MM.1S (cell line): ENCODE data around the gene HAUS1.

ENCODE experiments used
- DNase-seq: peaks from one replicate; pipeline ENCODE4 v3.0.0-alpha.2; 2015
- H2AFZ ChIP-seq: fragments of 300-600 bp; sonication (generic); 2 replicates; pipeline ENCODE4 v1.6.0; 2016; ENCODE audit warnings: antibody characterized with exemption, low read length
- H3F3A ChIP-seq: fragments of 300-600 bp; sonication (generic); 2 replicates; pipeline ENCODE4 v1.6.1; 2016; ENCODE audit warnings: mild to moderate bottlenecking, antibody characterized with exemption, low read length, moderate library complexity, mixed read lengths; ENCODE audit not compliant: insufficient read depth
- H3K27ac ChIP-seq: fragments of 300-600 bp; sonication (generic); 2 replicates; pipeline ENCODE4 v1.5.1; 2016; ENCODE audit warnings: mild to moderate bottlenecking, low read length
- H3K27me3 ChIP-seq: fragments of 300-600 bp; sonication (generic); replicated peaks from 2 replicates; pipeline ENCODE4 v1.6.0; 2016; ENCODE audit warnings: low read length; ENCODE audit not compliant: insufficient read depth
- H3K36me3 ChIP-seq: fragments of 300-600 bp; sonication (generic); replicated peaks from 2 replicates; pipeline ENCODE4 v1.6.1; 2016; ENCODE audit warnings: mild to moderate bottlenecking, low read length, mixed read lengths; ENCODE audit not compliant: insufficient read depth
- H3K4me1 ChIP-seq: fragments of 300-600 bp; sonication (generic); 2 replicates; pipeline ENCODE4 v1.6.1; 2016; ENCODE audit warnings: low read length, mixed read lengths
- H3K4me2 ChIP-seq: fragments of 300-600 bp; sonication (generic); 2 replicates; pipeline ENCODE4 v1.6.0; 2016; ENCODE audit warnings: low read depth, low read length
- H3K4me3 ChIP-seq: fragments of 300-600 bp; sonication (generic); 2 replicates; pipeline ENCODE4 v1.5.1; 2016; ENCODE audit warnings: low read length, mixed read lengths
- H3K79me2 ChIP-seq: fragments of 300-600 bp; sonication (generic); 2 replicates; pipeline ENCODE4 v1.6.1; 2016; ENCODE audit warnings: mixed run types, low read length, mixed read lengths
- H3K9ac ChIP-seq: fragments of 300-600 bp; sonication (generic); 2 replicates; pipeline ENCODE4 v1.6.1; 2016; ENCODE audit warnings: low read length, mixed read lengths
- H3K9me2 ChIP-seq: fragments of 300-600 bp; sonication (generic); replicated peaks from 2 replicates; pipeline ENCODE4 v1.6.1; 2016; ENCODE audit warnings: mild to moderate bottlenecking, low read length, mixed read lengths; ENCODE audit not compliant: insufficient read depth
- H3K9me3 ChIP-seq: fragments of 300-600 bp; sonication (generic); replicated peaks from 2 replicates; pipeline ENCODE4 v1.6.1; 2016; ENCODE audit warnings: mild to moderate bottlenecking, low read length, mixed read lengths; ENCODE audit not compliant: insufficient read depth
- H4K20me1 ChIP-seq: fragments of 300-600 bp; sonication (generic); 2 replicates; pipeline ENCODE4 v1.6.1; 2016; ENCODE audit warnings: mild to moderate bottlenecking, low read length, moderate library complexity, mixed read lengths; ENCODE audit not compliant: insufficient read depth
- EZH2 ChIP-seq: fragments of 300-600 bp; sonication (generic); optimal IDR thresholded peaks from 2 replicates; pipeline ENCODE3; 2017; ENCODE audit warnings: low read depth, mild to moderate bottlenecking, antibody characterized with exemption, low read length, mixed read lengths
- EZH2phosphoT487 ChIP-seq: fragments of 300-600 bp; sonication (generic); IDR thresholded peaks from 2 replicates; pipeline ENCODE4 v1.6.1; 2018; ENCODE audit warnings: antibody characterized with exemption, low read length
- TF ChIP-seq, protein P1 (sequence below): fragments of 300-600 bp; sonication (generic); IDR thresholded peaks from 2 replicates; pipeline ENCODE4 v1.5.1; 2016; ENCODE audit warnings: antibody characterized with exemption, low read length, mixed read lengths

HAUS1 gene

DNA sequence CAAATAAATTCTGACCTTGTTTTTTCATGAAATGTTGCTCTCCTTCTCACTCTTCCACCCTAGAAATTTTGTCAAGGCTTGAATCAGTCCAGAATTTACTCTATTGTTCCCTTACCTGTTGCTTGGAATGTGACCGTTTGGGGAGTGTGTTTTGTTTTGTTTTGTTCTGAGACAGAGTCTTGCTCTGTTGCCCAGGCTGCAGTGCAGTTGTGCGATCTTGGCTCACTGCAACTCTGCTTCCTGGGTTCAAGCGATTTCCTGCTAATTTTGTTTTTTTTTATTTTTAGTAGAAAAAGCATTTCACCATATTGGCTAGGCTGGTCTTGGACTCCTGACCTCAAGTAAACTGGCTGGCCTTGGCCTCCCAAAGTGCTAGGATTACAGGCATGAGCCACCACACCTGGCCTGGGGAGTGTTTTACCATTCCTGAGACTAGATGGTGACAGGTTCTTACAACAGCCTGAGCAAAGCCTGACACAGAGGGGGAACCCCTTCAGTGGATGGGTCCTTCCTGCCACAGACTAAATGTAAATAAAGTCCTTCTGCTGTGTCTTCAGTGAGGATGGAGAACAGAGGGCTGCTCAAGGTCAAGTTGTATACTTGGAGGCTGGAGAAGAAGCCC is 52.0 kb downstream of the HAUS1 start:
- no peaks in the 10 kb centered on the region for H3K36me3 ChIP-seq
- H3K4me1 ChIP-seq: peaks cover 18% of the 10 kb centered on the region
- TF ChIP-seq EZH2: no peak
- TF ChIP-seq EZH2phosphoT487: no peak
- TF ChIP-seq, protein P1, sequence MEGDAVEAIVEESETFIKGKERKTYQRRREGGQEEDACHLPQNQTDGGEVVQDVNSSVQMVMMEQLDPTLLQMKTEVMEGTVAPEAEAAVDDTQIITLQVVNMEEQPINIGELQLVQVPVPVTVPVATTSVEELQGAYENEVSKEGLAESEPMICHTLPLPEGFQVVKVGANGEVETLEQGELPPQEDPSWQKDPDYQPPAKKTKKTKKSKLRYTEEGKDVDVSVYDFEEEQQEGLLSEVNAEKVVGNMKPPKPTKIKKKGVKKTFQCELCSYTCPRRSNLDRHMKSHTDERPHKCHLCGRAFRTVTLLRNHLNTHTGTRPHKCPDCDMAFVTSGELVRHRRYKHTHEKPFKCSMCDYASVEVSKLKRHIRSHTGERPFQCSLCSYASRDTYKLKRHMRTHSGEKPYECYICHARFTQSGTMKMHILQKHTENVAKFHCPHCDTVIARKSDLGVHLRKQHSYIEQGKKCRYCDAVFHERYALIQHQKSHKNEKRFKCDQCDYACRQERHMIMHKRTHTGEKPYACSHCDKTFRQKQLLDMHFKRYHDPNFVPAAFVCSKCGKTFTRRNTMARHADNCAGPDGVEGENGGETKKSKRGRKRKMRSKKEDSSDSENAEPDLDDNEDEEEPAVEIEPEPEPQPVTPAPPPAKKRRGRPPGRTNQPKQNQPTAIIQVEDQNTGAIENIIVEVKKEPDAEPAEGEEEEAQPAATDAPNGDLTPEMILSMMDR: no peak
- H3F3A ChIP-seq: no peaks in the 10 kb centered on the region
- no peaks in the 10 kb centered on the region for H3K9me2 ChIP-seq
- no peak overlapping the region for H2AFZ ChIP-seq
- H3K4me3 ChIP-seq: no peak overlapping the region
- H3K4me2 ChIP-seq: no peak overlapping the region
- no peaks in the 10 kb centered on the region for H3K79me2 ChIP-seq
- H3K9ac ChIP-seq: no peak overlapping the region
- DNase-seq: no peak
- no peaks in the 10 kb centered on the region for H3K9me3 ChIP-seq
- H3K27me3 ChIP-seq: no peaks in the 10 kb centered on the region
- no peaks in the 10 kb centered on the region for H4K20me1 ChIP-seq
- H3K27ac ChIP-seq: no peak overlapping the region

DNA sequence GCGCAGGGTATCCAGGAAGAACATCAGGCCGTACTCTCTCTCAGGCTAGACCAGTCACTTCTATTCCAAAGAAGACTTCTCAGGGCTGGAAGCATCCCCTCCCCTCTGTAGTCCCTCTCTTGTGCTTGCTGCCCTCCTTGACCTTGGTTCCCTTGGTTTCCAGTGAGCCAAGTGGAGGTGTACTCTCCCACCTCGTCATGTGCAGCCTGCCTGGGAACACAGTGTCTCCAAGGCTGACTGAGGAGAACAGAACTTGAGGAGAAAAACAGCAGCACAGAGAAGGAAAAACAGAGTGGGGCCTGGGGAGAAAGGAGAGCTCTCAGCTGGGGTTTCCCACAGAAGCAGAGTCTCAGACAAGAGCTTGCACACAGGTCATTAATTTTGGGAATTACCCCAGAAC is 52.7 kb downstream of the HAUS1 start:
- no peak for DNase-seq

DNA sequence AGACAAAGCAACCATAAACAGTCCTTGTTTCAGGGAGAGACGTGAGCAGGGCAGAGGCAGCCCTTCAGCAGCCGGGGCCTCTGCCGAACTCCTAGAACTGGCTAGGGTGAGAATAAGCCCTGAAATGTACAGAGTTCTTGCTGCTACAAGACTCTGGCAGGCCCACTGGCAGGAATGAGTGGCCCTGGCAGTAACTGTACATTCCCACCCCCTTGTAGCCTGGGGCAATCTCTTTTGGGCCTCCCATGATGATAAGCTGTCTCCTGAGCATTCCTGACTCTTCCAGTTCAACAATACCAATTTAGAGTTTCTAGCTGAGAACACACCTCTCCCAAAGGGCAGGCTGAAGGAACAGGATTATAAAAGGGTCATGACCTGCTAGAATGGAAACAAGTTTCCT is 54.3 kb downstream of the HAUS1 start:
- H2AFZ ChIP-seq: no peak overlapping the region
- no peaks in the 10 kb centered on the region for H3F3A ChIP-seq
- no peak overlapping the region for H3K27ac ChIP-seq
- H3K36me3 ChIP-seq: no peaks in the 10 kb centered on the region
- peaks cover 18% of the 10 kb centered on the region for H3K4me1 ChIP-seq
- H3K9ac ChIP-seq: no peak overlapping the region
- no peak overlapping the region for H3K4me3 ChIP-seq
- no peaks in the 10 kb centered on the region for H3K9me2 ChIP-seq
- no peak for DNase-seq
- H3K4me2 ChIP-seq: no peak overlapping the region
- no peaks in the 10 kb centered on the region for H3K79me2 ChIP-seq
- H3K9me3 ChIP-seq: no peaks in the 10 kb centered on the region
- no peaks in the 10 kb centered on the region for H4K20me1 ChIP-seq
- H3K27me3 ChIP-seq: no peaks in the 10 kb centered on the region
- TF ChIP-seq, protein P1: no peak
- TF ChIP-seq EZH2phosphoT487 (no peak), EZH2 (no peak)

More for the DNA sequence above, 52.7 kb downstream of the HAUS1 start:
- Histone ChIP-seq H3K4me2 (no peak overlapping the region), H3K9me3 (no peaks in the 10 kb centered on the region), H3F3A (no peaks in the 10 kb centered on the region), H2AFZ (no peak overlapping the region), H3K27me3 (no peaks in the 10 kb centered on the region), H3K4me3 (no peak overlapping the region), H4K20me1 (no peaks in the 10 kb centered on the region), H3K36me3 (no peaks in the 10 kb centered on the region), H3K27ac (no peak overlapping the region), H3K9me2 (no peaks in the 10 kb centered on the region), H3K4me1 (peaks cover 18% of the 10 kb centered on the region), H3K79me2 (no peaks in the 10 kb centered on the region), H3K9ac (no peak overlapping the region)
- no peak for TF ChIP-seq EZH2phosphoT487
- TF ChIP-seq, protein P1: no peak
- no peak for TF ChIP-seq EZH2
